T-helper 1 cell treated with Interleukin-12 subunit alpha and Interleukin-12 subunit beta and Interleukin-4 antibody, amounts not matched to agents 30 ng/mL and 1 ng/mL, for 36 hours (primary cell): ENCODE measurements around the gene TMEM163. TPM values are rescaled to one million over a fixed set of nuclear protein-coding genes. Genes with fewer than 3 reads are reported as not detected.
"Not testable (repeated sequence)": the region's sequence is repeated elsewhere in the genome, so short reads cannot be mapped to it uniquely, and the experiment has no call there.

Experiments
- intact Hi-C: fragments of 100-400 bp; cut with micrococcal nuclease; formaldehyde crosslinking; loops from one replicate; pipeline ENCODE4 v1.15.1; 2024
- total RNA-seq: library from RNA; stranded (reverse); gene quantifications from 2 replicates; pipeline ENCODE4 v1.2.3, GENCODE V29; 2022

TMEM163 gene
- 0.29 and 0.76 TPM in 2 replicates for total RNA-seq

DNA sequence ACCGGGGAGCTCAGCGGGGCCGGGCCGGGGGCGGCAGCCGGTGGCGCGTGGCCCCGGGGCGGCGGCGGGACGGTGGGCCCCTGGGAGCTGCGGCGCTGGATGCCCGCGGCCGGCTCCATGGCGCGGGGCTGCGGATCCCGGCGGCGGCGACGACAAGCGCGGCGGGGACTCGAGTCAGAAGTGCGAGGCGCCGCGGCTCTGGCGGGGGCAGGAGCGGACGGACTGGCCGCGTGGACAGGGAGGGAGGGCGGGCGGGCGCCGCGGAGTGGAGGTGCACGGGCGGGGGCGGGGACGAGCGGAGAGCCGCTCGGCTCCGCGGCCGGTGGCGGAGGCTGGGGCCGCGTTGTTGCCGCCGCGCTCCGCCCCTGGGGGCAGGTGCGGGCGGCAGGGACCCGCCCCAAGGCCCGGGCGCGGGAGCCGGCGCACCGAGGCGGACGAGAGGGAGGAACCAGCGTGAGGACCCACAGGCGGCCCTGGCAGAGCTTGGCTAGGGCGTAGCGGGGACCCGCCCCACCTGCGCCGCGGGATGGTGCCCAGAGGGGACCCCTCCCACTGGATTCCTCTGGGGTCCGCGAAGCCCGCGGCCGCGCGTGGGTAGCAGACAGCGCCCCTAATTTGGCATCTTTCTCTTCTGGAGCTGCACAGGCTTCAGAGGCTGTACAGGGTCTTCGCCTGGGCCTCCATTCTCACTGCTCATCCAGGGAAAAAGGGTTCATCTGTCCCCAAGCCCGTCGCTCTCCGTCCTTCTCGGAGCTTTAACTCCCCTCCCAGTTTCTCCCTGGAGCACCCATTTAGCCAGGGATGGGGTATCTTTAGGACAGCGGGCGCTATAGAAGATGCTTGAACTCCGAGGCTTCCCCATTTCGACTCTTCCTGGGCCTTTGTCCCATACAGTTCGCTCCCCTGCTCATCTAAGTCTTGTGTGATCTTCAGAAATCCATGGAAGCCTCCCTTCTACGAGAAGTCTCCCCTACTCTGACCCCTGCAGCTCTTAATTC, at the start of gene TMEM163:
TMEM163 (minus strand) TSS at position 184 of the 998 bp plus-strand sequence.
- intact Hi-C loops, result no loop called here

DNA sequence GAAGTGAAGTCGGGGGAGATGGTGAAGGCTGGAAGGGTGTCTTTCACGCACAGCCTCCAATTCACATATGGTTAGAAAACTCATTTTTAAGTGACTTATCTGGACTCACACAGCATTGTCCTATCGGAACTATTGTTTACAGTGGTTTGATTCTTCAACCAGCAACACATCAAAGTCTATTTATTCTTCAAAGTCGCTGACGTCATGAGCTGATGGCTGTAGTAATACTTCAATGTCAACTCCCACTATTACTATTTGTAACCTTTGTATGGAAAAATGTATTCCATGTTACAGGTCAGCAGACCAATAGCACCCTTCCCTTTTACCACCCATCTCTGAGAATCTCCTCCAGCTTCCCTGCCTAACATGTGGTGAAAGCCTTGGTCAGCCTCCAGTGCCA, 47.8 kb upstream of the TMEM163 start:
- intact Hi-C loops, result no loop called here

DNA sequence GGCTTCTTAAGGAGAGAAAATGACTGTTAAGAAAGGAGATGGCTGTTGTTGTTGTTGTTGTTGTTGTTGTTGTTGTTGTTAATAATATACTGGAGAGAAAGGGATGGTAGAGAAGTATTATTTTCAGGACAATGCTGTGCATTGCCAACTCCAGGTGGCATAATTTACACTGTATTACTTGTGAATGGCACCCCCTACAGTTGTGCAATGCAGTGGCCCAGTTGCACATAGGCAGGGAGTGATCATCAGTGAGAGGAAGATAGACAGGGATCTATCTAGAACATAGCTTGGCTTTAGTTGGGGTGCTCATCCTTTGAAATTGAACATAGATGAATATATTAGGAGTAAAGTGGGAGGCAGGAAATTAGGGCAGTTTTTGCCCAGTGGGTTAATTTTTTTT, 47.2 kb upstream of the TMEM163 start:
- intact Hi-C loops, result no loop called here

DNA sequence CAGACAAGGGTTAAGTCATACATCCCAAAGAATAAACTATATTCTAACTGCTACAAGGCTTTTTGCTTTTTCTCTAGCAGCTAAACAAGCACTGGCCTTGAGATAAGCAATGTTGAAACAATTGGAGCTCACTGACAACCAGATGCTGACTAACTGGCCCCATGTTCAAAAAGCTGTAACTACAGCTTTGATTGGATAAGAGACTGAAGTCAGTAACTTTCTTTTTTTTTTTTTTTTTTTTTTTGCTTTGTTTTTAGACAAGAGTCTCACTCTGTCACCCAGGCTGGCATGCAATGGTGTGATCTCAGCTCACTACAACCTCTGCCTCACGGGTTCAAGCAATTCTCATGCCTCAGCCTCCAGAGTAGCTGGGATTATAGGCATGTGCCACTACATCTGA, 45.4 kb upstream of the TMEM163 start:
- intact Hi-C loops, result no loop called here

- intact Hi-C loops, result no loop called here
Measured at GRCh38 chr2:134763164-134763710, 44.4 kb upstream of the TMEM163 start.

DNA sequence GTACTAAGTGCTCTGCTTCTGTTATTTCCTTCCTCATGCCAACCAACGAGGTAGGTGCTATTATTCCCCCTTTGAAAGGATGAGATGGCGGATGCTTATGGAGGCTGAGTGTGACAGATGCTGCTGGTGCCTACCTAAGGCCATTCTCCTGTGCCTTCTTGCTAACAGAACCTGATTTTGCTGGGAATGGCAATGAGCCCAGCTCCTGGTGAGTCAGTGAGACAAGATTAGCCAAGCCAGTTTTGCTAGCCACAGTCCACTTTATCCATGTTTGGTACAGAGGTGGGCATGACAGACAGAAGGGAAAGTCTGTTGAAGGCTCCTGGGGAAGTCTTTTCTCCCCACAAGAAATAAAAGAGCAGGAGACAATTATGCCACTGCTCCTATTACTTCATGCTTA, 43.7 kb upstream of the TMEM163 start:
- intact Hi-C loops, result no loop called here

- intact Hi-C loops, result no loop called here
Measured at GRCh38 chr2:134760385-134760784, 41.6 kb upstream of the TMEM163 start.

GRCh38 chr2:134758633-134759032, 39.8 kb upstream of the TMEM163 start:
- intact Hi-C loops, result no loop called here

DNA sequence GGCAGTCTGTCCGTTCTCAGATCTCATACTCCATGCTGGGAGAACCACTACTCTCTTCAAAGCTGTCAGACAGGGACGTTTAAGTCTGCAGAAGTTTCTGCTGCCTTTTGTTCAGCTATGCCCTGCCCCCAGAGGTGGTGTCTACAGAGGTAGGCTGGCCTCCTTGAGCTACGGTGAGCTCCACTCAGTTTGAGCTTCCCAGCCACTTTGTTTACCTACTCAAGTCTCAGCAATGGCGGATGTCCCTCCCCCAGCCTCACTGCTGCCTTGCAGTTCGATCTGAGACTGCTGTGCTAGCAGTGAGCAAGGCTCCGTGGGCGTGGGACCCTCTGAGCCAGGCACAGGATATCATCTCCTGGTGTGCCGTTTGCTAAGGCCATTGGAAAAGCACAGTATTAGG, 33.2 kb upstream of the TMEM163 start:
- intact Hi-C loops, result not testable (repeated sequence)

GRCh38 chr2:134745546-134745945, 26.7 kb upstream of the TMEM163 start:
- intact Hi-C loops, result no loop called here

DNA sequence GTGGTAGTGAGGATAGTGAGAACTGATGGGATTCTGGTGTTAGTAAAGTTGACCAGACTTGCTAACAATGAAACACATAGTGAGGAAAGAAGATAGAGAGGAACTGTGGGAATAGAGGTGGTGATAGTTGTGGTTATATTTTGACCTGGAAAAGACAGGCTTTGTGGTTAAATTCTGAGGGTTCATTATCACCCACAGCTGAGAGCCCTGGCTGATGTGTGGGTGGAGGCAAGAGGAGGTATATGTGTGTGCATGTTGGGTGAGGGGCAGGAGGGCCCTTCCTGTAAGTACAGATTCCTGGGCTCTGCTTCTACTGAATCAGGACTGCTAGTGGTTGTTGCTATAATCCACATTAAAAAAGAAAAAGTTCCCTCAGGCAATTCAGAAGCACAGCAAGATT, 26.2 kb upstream of the TMEM163 start:
- intact Hi-C loops, result no loop called here

GRCh38 chr2:134739879-134740301, 21.1 kb upstream of the TMEM163 start:
- intact Hi-C loops, result no loop called here

DNA sequence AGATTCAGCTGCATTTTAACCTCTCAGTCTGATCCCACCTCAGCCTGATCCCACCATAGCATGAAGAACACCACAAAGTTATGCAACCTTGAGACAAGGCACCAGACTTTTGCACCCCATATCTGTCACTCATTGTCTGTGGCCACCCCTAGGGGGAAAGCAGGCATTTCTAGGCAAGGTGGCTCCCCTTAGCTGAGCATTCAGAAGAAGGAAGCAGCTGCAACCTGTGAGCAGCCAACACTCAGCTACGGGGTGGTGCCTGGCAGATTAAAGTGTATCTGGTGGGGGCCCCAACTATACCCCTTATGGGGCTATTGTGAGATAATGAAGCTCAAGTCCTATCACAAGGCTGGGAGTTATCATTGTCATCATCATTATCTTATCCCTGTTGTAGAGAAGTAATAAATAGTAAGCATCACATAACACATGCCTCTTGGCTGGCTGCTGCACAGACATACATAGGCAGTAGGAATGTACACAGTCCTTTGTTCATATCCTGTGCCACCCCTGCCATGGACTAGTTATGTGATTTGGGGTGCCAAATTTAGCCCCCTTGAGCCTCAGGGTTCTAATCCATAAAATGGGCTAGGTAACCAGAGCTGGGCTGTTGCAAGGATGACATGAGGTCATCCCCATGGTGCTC, 20.6 kb upstream of the TMEM163 start:
- intact Hi-C loops, result no loop called here

DNA sequence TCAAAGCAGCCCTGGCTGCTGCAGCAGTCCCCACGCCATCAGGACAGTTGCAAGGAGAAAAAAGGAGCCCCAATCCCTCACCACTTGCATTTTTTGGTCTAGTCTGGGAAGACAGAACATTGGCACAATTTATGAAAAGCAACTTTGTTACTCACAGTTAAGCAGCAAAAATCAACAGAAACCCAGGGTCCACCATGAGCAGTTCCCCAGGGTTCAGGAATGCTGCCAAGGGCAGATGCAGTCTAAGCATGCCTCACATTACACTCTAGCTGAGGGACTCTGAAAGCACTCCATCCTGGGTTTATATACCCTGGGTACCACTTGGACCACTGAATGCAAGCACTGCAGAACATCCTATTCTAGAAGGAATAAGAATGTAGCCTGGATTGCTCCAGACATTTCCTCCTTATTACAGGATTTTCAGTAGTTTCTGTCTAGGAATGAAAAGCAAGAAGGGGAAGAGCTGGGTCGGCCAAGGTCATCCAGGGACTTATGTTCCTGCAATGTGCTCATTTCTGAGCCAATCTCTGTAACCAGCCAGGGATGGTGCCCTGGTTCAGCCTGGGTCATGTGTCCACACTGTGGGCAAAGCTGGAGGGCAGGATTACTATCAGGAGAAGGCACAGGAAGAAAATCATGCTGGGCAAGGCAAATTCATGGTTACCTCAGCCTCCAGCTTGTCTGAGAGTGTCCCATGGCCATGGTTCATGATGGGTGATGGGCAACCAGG, 19.5 kb upstream of the TMEM163 start:
- intact Hi-C loops, result no loop called here

DNA sequence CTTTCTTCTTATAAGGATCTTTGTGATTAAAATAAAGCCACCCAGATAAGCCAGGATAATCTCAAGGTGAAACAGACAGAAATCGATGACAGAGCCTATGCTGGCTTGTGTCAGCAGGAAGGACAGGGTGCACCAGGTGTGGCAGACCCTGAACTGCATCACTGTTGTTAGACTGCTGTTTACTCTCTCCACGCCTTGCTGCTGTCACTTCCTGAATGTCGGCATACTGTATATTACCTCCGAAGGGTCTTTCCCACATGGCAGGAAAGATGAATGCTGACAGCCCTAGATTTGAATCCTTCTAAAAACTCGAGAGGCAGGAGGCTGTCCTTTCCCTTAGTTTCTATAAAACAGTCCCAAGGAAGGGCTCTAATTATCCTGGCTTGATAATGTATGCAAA, 18.9 kb upstream of the TMEM163 start:
- intact Hi-C loops, result no loop called here

- intact Hi-C loops, result no loop called here
Measured at GRCh38 chr2:134736167-134736880, 17.5 kb upstream of the TMEM163 start.

DNA sequence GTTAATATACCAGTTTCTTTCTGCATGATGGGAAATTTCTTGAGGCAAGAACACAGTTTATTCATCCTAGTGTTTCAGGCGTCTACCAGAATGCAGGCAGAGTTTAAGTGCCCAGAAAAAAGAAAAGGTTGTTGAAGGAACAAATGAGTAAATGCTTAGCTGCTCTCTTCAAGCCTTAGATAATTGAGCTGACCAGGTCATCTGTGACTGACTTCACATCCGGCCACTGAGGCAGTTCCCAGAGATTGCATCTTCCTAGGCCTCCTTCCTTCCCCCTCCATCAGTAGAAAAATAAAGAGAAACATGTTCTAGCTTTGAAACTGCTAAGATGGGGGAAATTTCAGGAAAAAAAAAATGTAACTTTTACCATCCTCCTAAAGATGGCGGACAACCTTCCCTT, 9.4 kb upstream of the TMEM163 start:
- intact Hi-C loops, result no loop called here

DNA sequence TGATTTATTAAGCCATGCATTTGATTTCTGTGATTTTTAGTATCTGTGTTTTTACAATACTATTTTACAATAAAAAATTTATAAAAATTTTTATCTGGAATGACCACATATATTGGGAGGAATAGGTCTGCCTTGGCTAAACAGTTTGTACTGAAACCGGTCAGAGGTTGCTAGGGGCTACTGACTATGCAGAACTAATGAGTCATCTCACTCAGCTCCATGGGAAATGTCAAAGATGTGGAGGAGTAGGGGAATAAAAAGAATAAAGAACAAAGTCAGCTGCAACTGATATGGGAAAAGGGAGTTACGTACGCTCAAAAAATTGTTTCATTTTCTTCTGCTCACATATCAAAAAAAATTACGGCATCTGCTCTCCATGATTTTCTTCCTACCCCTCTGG, 8.6 kb upstream of the TMEM163 start:
- intact Hi-C loops, result no loop called here

DNA sequence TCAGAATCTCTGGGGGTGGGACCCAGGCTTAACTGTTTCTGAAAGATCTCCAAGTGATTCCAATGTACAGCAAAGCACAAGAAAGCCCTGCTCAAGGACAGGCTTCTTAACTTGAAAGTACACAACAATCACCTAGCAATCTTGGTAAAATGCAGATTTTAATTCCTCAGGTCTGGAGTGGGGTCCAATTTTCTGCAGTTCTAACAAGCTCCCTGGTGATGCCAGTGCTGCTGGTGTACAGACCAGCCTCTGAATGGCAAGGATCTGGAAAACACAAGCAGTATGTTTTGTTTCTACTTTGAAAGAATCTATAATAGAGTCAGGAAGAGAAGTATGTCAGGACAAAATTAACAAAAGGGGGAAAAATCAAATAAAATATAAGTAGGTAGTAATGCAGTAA, 7.8 kb upstream of the TMEM163 start:
- intact Hi-C loops, result no loop called here

- intact Hi-C loops, result no loop called here
Measured at GRCh38 chr2:134725876-134726275, 7.1 kb upstream of the TMEM163 start.

DNA sequence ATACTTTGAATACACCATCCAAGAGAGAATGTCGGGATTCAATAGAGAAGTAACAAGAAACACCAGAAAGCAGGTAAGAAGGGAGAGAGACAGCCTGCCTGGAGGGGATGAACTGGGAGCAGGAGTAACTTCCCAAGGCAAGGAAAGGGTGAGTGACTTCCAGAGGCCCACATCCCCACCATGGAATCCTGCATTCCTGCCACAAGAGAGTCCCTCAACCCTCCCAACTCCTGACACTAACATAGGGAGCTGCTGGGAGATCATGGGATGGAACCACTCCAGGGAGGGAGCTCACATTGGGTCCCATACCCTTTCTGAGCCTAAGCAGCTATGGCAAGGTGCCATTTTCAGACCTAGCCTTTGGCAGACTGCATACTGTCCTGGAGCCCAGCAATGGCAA, 5.5 kb upstream of the TMEM163 start:
- intact Hi-C loops, result no loop called here
